Measurements from ENCODE around the gene VPS16. TPM values are rescaled to one million over a fixed set of nuclear protein-coding genes. Genes with fewer than 3 reads are reported as not detected.

Gene VPS16
- 40.3 and 49.9 TPM in 2 replicates for total RNA-seq (2014; rRNA removed)
- percentile 59 among the genes with signal in this experiment for Bru-seq, nascent RNA
- BruChase-seq, experiment 1, labeled RNA remaining after a 6-hour chase = percentile 68 among the genes with signal in this experiment
- BruChase-seq, experiment 2, labeled RNA remaining after a 2-hour chase = percentile 62 among the genes with signal in this experiment
- long read RNA-seq, transcript VPS16-202 (24 exons, 2,750 nt) = major isoform, 95 of 140 reads
- long read RNA-seq, partial matches to known transcripts = 9 of 140 reads
- long read RNA-seq, other reads (novel, unspliced or antisense) = 31 of 140 reads

GRCh38 chr20:2840138-2840966 lies at the start of gene VPS16, which contains the start of gene PCED1A:
Gene VPS16 (plus strand): TSS chr20:2840745. CDS start chr20:2840775, 30 bp downstream.
Gene PCED1A (minus strand): TSS chr20:2840655. CDS start chr20:2839912, 743 bp downstream.
- POLR2A ChIA-PET (ENCODE audit: unreplicated experiment) = interaction anchor here (0.6 kb wide), 1 partner anchor 64 kb away, joined by 5 read pairs; no protein-coding TSS in a partner anchor

GRCh38 chr20:2793471-2793870 lies 47.1 kb upstream of the VPS16 start:
- H3F3A ChIP-seq (ENCODE audit: low read length, unreplicated experiment) = no peaks in the 10 kb centered on the region
- H3K9me3 ChIP-seq (ENCODE audit: low read length) = no peaks in the 10 kb centered on the region
- no peaks in the 10 kb centered on the region for H4K20me1 ChIP-seq (ENCODE audit: low read length)
- no peaks in the 10 kb centered on the region for H3K9me2 ChIP-seq (replicated peaks; ENCODE audit: low read length)
- H3K79me2 ChIP-seq (ENCODE audit: low read length) = no peaks in the 10 kb centered on the region
- no peaks in the 10 kb centered on the region for H3K4me1 ChIP-seq (ENCODE audit: insufficient read depth, low read length)
- H3K36me3 ChIP-seq (ENCODE audit: low read depth, low read length) = no peaks in the 10 kb centered on the region
- intact Hi-C loops (cut with micrococcal nuclease) = no loop called here
- H3K27ac ChIP-seq (ENCODE audit: low read length) = no peak overlapping the region
- H2AFZ ChIP-seq (ENCODE audit: low read length) = no peak overlapping the region
- no peak overlapping the region for H3K4me2 ChIP-seq (ENCODE audit: low read length)
- TF ChIP-seq CTCF (conservative IDR thresholded peaks at IDR 0.05; ENCODE audit: low read depth, low read length) = no peak
- TF ChIP-seq EZH2phosphoT487 (IDR thresholded peaks at IDR 0.05; ENCODE audit: borderline replicate concordance, low read length) = no peak
- no peak for TF ChIP-seq EZH2 (IDR thresholded peaks at IDR 0.05; ENCODE audit: low read length, unreplicated experiment)
- DNase-seq = no peak
- H3K27me3 ChIP-seq (ENCODE audit: low read length) = peaks cover 40% of the 10 kb centered on the region
- CTCF ChIA-PET = interaction anchor here (0.7 kb wide), 1 partner anchor 602 kb away, joined by 3 read pairs; no protein-coding TSS in a partner anchor
- BruUV-seq (replicated peaks) = no TSS peak
- no peak overlapping the region for H3K9ac ChIP-seq (ENCODE audit: low read length)
- ATAC-seq = no peak
- POLR2A ChIA-PET (ENCODE audit: unreplicated experiment) = no interaction called here
- H3K4me3 ChIP-seq (ENCODE audit: low read length) = no peak overlapping the region

More at GRCh38 chr20:2840138-2840966, at the start of gene VPS16, which contains the start of gene PCED1A:
- peak within 1 kb of the TSS; percentile 100 for H2AFZ ChIP-seq (ENCODE audit: low read length)
- peak within 1 kb of the TSS; percentile 80 for H3K4me3 ChIP-seq (ENCODE audit: low read length)
- no peaks in the 10 kb centered on the region for H3K9me3 ChIP-seq (ENCODE audit: low read length)
- TF ChIP-seq EZH2phosphoT487 (IDR thresholded peaks at IDR 0.05; ENCODE audit: borderline replicate concordance, low read length) (no peak), EZH2 (IDR thresholded peaks at IDR 0.05; ENCODE audit: low read length, unreplicated experiment) (no peak), CTCF (conservative IDR thresholded peaks at IDR 0.05; ENCODE audit: low read depth, low read length) (no peak)
- peaks cover 16% of the 10 kb centered on the region for H3K4me1 ChIP-seq (ENCODE audit: insufficient read depth, low read length)
- H3K27ac ChIP-seq (ENCODE audit: low read length) = 0 out of 2 replicates have a peak within 1 kb of the TSS, but pooled peaks have one; percentile 35
- intact Hi-C loops (cut with micrococcal nuclease) = no loop called here
- BruUV-seq (replicated peaks) = no TSS peak
- DNase-seq = peak; percentile 86
- peak within 1 kb of the TSS; percentile 90 for H3K9ac ChIP-seq (ENCODE audit: low read length)
- H3F3A ChIP-seq (ENCODE audit: low read length, unreplicated experiment) = no peaks in the 10 kb centered on the region
- CTCF ChIA-PET = no interaction called here
- no peaks in the 10 kb centered on the region for H3K9me2 ChIP-seq (replicated peaks; ENCODE audit: low read length)
- ATAC-seq = peak; percentile 99
- peaks cover 26% of the 10 kb centered on the region for H3K79me2 ChIP-seq (ENCODE audit: low read length)
- peak within 1 kb of the TSS; percentile 99 for H3K4me2 ChIP-seq (ENCODE audit: low read length)
- H3K27me3 ChIP-seq (ENCODE audit: low read length) = no peaks in the 10 kb centered on the region
- no peaks in the 10 kb centered on the region for H3K36me3 ChIP-seq (ENCODE audit: low read depth, low read length)
- no peaks in the 10 kb centered on the region for H4K20me1 ChIP-seq (ENCODE audit: low read length)

Measured in PC-3 (cell line).